ENCODE data around the gene GALNT18.

The GALNT18 gene

DNA sequence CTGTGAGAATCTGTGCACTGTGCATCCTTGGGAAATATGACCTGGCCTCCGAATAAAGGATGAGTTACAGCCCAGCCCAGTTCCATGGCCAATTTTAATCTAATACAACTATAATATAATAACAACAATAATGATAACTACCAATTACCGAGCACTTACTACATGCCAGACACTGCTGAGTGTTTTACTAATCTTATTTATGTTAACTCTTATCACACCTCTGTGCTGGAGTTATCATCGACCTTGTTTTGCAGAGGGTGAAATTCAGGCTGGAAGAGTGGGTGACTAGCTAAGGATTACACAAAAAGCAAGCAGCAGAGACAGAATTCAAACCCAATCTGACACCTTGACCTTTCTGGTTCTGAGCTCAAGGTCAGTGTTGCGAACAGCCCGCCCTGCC lies 83.9 kb downstream of the GALNT18 start:
- no peak for DNase-seq (ENCODE audit: low spot score)
- TF ChIP-seq, protein P1, sequence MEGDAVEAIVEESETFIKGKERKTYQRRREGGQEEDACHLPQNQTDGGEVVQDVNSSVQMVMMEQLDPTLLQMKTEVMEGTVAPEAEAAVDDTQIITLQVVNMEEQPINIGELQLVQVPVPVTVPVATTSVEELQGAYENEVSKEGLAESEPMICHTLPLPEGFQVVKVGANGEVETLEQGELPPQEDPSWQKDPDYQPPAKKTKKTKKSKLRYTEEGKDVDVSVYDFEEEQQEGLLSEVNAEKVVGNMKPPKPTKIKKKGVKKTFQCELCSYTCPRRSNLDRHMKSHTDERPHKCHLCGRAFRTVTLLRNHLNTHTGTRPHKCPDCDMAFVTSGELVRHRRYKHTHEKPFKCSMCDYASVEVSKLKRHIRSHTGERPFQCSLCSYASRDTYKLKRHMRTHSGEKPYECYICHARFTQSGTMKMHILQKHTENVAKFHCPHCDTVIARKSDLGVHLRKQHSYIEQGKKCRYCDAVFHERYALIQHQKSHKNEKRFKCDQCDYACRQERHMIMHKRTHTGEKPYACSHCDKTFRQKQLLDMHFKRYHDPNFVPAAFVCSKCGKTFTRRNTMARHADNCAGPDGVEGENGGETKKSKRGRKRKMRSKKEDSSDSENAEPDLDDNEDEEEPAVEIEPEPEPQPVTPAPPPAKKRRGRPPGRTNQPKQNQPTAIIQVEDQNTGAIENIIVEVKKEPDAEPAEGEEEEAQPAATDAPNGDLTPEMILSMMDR (IDR thresholded peaks at IDR 0.05; ENCODE audit: extremely low read depth, missing control alignments): no peak

DNA sequence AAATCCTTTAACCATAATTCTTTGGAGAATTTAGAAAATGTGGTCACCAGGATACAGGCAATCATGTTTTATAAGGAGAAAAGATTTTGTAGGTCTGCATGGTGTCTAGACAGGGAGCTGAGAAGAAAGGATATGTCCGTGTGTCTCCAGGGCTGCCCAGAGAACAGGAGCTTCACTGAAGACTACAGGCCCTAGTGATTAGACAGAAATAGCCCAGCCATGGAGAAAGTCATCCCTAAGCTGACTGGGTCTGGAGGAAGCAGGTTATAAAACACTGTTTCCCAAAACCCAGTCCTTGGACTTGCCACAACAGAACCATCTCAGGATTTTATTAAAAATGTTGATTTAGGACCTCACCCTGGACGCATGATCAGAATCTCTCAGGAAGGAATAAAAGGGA lies 84.4 kb downstream of the GALNT18 start:
- no peak for DNase-seq (ENCODE audit: low spot score)
- TF ChIP-seq, protein P1 (IDR thresholded peaks at IDR 0.05; ENCODE audit: extremely low read depth, missing control alignments): no peak

- TF ChIP-seq, protein P1 (IDR thresholded peaks at IDR 0.05; ENCODE audit: extremely low read depth, missing control alignments): no peak
- DNase-seq (ENCODE audit: low spot score): no peak
Measured at GRCh38 chr11:11536650-11537049, 85.2 kb downstream of the GALNT18 start.

DNA sequence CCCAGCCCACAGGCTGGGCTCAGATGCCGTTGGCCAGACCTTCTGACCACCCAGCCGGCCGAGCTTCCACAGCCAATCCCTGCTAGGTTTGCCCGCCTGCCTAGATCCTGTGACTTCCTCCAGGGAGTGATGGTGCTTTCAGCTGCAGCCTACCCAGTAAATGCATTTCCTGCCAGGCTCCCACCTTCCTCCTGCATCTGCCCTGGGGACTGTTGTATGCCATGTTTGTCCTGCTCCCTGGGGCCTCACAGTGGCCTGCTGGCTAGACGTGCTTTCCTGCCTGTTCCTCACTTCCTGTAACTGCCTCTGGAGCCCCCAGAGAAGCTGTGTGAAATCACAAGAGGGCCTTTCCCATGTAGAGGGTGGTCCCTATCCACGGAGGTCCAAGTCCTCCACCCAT lies 86.2 kb downstream of the GALNT18 start:
- no peak for DNase-seq (ENCODE audit: low spot score)
- TF ChIP-seq, protein P1 (IDR thresholded peaks at IDR 0.05; ENCODE audit: extremely low read depth, missing control alignments): no peak

GRCh38 chr11:11534981-11535380 lies 86.8 kb downstream of the GALNT18 start:
- TF ChIP-seq, protein P1 (IDR thresholded peaks at IDR 0.05; ENCODE audit: extremely low read depth, missing control alignments): no peak
- DNase-seq (ENCODE audit: low spot score): no peak

DNA sequence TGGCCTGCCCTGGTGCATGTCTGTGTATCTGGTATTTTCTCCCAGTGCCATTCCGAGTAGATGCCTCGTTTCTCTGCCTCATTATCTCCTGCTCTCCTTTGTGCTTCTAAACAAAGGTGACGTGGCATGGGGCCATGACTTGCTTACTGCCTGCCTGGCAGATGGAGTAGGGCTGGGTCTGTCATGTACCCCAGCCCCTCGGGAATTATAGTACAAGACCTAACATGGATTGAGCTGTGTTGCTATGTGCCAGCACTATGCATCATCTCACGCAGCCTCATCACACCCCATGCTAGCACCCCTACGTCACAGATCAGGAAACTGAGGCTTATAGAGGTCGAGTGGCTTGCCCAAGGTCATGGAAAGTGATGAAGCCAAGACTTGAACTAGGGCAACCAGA lies 88.1 kb downstream of the GALNT18 start:
- TF ChIP-seq, protein P1 (IDR thresholded peaks at IDR 0.05; ENCODE audit: extremely low read depth, missing control alignments): no peak
- DNase-seq (ENCODE audit: low spot score): no peak

DNA sequence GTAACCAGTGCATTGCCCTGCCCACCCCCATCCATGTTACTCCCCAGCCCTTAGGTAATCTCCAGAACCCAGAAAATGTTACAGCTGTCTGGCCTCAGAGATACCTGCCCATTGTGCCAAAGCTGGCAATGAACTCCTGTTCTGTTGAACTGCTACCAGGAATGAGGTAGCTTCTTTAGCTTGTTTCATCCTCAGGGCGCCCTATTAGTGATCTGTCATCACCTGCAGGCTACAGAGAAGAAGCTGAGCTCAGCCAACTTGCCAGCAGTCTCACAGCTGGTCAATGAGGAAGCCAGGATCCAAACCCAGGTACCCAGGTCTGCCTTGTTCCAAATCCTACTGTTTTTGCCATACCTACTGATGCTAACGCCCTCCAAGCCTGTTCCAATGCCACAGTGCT lies 88.7 kb downstream of the GALNT18 start:
- no peak for DNase-seq (ENCODE audit: low spot score)
- TF ChIP-seq, protein P1 (IDR thresholded peaks at IDR 0.05; ENCODE audit: extremely low read depth, missing control alignments): no peak
